ENCODE data around the gene NAA25. TPM values are rescaled to one million over a fixed set of nuclear protein-coding genes. Genes with fewer than 3 reads are reported as not detected.

NAA25 gene
- total and polyA plus RNA-seq, 4 donors, result 3.1 to 17.7 (median 10.8) TPM

DNA sequence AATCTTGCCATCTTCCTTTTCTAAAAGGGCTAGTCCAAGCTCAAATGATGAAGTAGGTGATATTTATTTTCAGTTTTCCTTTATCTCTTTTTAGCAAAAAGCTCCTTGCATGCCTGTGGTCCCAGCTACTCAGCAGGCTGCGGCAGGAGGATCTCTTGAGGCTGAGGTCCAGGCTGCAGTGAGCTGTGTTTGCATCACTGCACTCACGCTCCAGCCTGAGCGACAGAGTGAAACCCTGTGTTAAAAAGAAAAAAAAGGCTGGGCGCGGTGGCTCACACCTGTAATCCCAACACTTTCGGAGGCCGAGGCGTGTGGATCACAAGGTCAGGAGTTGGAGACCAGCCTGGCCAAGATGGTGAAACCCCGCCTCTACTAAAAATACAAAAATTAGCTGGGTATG lies 100.6 kb downstream of the NAA25 start:
- DNase-seq (ENCODE audit: low spot score), result no peak
- WGBS, result 97% methylated on average over 9 of the region's 9 CpGs
- Histone ChIP-seq H3K27ac (ENCODE audit: low read depth in 1 of 2, low read length in 2 of 2) (no peak overlapping the region), H3K9ac (ENCODE audit: low read depth in 1 of 2, low read length in 2 of 2) (no peak overlapping the region), H3K9me3 (ENCODE audit: control insufficient read depth in 4 of 4, low read length in 3 of 4) (no peaks in the 10 kb centered on the region), H3K4me3 (ENCODE audit: low read depth in 1 of 3, low read length in 3 of 3) (no peak overlapping the region), H3K36me3 (ENCODE audit: control insufficient read depth in 4 of 4, insufficient read depth in 3 of 4, low read depth in 1 of 4, low read length in 3 of 4) (peaks cover 0 to 2% (median 0%) of the 10 kb centered on the region in 4 donors), H3K27me3 (ENCODE audit: control insufficient read depth in 4 of 4, insufficient read depth in 4 of 4, low read length in 3 of 4) (no peaks in the 10 kb centered on the region), H3K4me1 (ENCODE audit: control insufficient read depth in 4 of 4, insufficient read depth in 4 of 4, low read length in 3 of 4) (peaks cover 5 to 20% (median 13%) of the 10 kb centered on the region in 4 donors)
- TF ChIP-seq, protein P1, sequence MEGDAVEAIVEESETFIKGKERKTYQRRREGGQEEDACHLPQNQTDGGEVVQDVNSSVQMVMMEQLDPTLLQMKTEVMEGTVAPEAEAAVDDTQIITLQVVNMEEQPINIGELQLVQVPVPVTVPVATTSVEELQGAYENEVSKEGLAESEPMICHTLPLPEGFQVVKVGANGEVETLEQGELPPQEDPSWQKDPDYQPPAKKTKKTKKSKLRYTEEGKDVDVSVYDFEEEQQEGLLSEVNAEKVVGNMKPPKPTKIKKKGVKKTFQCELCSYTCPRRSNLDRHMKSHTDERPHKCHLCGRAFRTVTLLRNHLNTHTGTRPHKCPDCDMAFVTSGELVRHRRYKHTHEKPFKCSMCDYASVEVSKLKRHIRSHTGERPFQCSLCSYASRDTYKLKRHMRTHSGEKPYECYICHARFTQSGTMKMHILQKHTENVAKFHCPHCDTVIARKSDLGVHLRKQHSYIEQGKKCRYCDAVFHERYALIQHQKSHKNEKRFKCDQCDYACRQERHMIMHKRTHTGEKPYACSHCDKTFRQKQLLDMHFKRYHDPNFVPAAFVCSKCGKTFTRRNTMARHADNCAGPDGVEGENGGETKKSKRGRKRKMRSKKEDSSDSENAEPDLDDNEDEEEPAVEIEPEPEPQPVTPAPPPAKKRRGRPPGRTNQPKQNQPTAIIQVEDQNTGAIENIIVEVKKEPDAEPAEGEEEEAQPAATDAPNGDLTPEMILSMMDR (IDR thresholded peaks at IDR 0.05; ENCODE audit: low read depth, low read length, missing input control), result no peak
- TF ChIP-seq, protein P2, sequence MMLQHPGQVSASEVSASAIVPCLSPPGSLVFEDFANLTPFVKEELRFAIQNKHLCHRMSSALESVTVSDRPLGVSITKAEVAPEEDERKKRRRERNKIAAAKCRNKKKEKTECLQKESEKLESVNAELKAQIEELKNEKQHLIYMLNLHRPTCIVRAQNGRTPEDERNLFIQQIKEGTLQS (IDR thresholded peaks at IDR 0.05), result no peak
- TF ChIP-seq EGR1 (IDR thresholded peaks at IDR 0.05; ENCODE audit: low read depth in 2 of 2), result no peak
- no peak for TF ChIP-seq RXRA (IDR thresholded peaks at IDR 0.05)

DNA sequence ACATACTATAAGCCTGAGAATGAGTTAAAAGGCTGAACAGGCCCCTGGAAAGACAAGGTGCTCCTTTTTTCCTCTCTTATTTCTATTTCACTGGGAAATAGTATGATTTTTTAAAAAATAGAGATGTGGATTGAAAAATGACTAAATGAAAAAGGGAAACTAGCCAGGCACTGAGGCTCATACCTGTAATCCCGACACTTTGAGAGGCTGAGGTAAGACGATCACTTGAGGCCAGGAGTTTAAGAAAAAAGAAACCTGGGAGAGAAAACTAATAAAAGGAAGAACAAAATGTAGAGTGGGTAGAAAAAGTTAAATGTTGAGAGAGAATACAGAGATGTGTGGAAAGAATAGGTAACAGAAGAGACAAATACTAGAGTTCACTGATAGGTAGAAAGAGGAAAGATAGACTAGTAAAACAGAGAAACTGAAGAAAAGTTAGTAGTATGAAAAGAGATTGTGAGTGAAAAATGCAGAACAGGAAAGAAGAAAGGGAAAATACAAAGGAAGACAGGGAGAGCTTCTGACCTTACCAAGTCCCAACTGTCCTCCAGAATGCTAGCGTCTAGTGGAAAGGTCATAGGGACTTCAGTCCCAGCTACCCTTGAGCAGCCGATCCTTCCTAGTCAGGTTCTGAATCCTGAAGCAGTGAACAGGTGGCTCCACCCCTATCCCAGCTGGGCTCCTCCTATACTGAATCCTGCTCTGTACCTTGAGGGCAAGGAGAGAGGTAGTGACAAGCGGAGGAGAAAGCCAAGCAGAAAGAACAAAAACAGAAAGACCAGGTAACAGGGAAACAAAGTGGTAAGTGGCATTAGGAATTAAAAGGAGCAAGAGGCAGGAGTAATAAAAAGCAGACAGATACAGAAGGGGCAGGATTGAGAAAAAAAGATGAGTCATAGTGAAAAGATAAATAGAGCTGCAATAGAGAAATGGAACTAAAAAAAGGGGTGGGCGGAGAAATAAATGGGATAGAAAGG lies 102.9 kb downstream of the NAA25 start:
- 83% methylated on average over 6 of the region's 6 CpGs for WGBS
- no peak for DNase-seq (ENCODE audit: low spot score)

More for the DNA sequence above, 102.9 kb downstream of the NAA25 start:
- no peak overlapping the region for H3K4me3 ChIP-seq (ENCODE audit: low read depth in 1 of 3, low read length in 3 of 3)
- H3K4me1 ChIP-seq (ENCODE audit: control insufficient read depth in 4 of 4, insufficient read depth in 4 of 4, low read length in 3 of 4), result peaks cover 0 to 6% (median 4%) of the 10 kb centered on the region in 4 donors
- no peaks in the 10 kb centered on the region for H3K27me3 ChIP-seq (ENCODE audit: control insufficient read depth in 4 of 4, insufficient read depth in 4 of 4, low read length in 3 of 4)
- peaks cover 0 to 2% (median 0%) of the 10 kb centered on the region in 4 donors for H3K36me3 ChIP-seq (ENCODE audit: control insufficient read depth in 4 of 4, insufficient read depth in 3 of 4, low read depth in 1 of 4, low read length in 3 of 4)
- H3K27ac ChIP-seq (ENCODE audit: low read depth in 1 of 2, low read length in 2 of 2), result no peak overlapping the region
- TF ChIP-seq, protein P2 (IDR thresholded peaks at IDR 0.05), result peak; percentile 43
- TF ChIP-seq JUND (IDR thresholded peaks at IDR 0.05) (peak; percentile 64 to 85), TAF1 (conservative IDR thresholded peaks at IDR 0.05) (no peak), RAD21 (IDR thresholded peaks at IDR 0.05) (no peak), EGR1 (IDR thresholded peaks at IDR 0.05; ENCODE audit: low read depth in 2 of 2) (no peak), MAX (IDR thresholded peaks at IDR 0.05) (no peak), FOXA2 (IDR thresholded peaks at IDR 0.05) (no peak), HNF4A (conservative IDR thresholded peaks at IDR 0.05) (peak; percentile 15 to 22), FOXA1 (IDR thresholded peaks at IDR 0.05) (no peak), SP1 (IDR thresholded peaks at IDR 0.05) (no peak), ZBTB33 (IDR thresholded peaks at IDR 0.05) (no peak), HNF4G (IDR thresholded peaks at IDR 0.05) (no peak), GABPA (IDR thresholded peaks at IDR 0.05 in 1 of 2, conservative IDR thresholded peaks at IDR 0.05 in 1 of 2) (no peak), NR2F2 (IDR thresholded peaks at IDR 0.05) (no peak), REST (IDR thresholded peaks at IDR 0.05) (no peak), YY1 (IDR thresholded peaks at IDR 0.05) (no peak)
- TF ChIP-seq, protein P1 (IDR thresholded peaks at IDR 0.05; ENCODE audit: low read depth, low read length, missing input control), result no peak
- H3K9ac ChIP-seq (ENCODE audit: low read depth in 1 of 2, low read length in 2 of 2), result no peak overlapping the region
- H3K9me3 ChIP-seq (ENCODE audit: control insufficient read depth in 4 of 4, low read length in 3 of 4), result no peaks in the 10 kb centered on the region

All from liver (tissue), 9 donors.